Transverse colon (tissue), 4 donors: ENCODE data around the gene WNT5B.
A peak's percentile ranks its signal among the peaks of the same experiment; 100 is the strongest.

Experiments
- POLR2AphosphoS5 ChIP-seq, 3 donors: sonication (generic); formaldehyde crosslinking; IDR thresholded peaks; one replicate each; pipeline ENCODE4 v1.6.1; 2016; ENCODE audit warnings: antibody characterized with exemption in 3 of 3
- TF ChIP-seq, protein P1 (sequence below), 5 experiments: fragments of 200-600 bp in 3 of 5; fragments of 450-650 bp in 2 of 5; sonication (generic) in 3 of 5; IDR thresholded peaks; 1 replicate in 2 of 5; 2 replicates in 3 of 5; pipeline ENCODE4 v1.5.1; 2016 to 2017; ENCODE audit warnings: antibody characterized with exemption in 5 of 5, inconsistent platforms in 3 of 5, mild to moderate bottlenecking in 2 of 5, moderate library complexity in 1 of 5

- TF ChIP-seq, protein P1, sequence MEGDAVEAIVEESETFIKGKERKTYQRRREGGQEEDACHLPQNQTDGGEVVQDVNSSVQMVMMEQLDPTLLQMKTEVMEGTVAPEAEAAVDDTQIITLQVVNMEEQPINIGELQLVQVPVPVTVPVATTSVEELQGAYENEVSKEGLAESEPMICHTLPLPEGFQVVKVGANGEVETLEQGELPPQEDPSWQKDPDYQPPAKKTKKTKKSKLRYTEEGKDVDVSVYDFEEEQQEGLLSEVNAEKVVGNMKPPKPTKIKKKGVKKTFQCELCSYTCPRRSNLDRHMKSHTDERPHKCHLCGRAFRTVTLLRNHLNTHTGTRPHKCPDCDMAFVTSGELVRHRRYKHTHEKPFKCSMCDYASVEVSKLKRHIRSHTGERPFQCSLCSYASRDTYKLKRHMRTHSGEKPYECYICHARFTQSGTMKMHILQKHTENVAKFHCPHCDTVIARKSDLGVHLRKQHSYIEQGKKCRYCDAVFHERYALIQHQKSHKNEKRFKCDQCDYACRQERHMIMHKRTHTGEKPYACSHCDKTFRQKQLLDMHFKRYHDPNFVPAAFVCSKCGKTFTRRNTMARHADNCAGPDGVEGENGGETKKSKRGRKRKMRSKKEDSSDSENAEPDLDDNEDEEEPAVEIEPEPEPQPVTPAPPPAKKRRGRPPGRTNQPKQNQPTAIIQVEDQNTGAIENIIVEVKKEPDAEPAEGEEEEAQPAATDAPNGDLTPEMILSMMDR (IDR thresholded peaks at IDR 0.05), result no peak
- peak in 1 of 3 donors; percentile 4 for TF ChIP-seq POLR2AphosphoS5 (IDR thresholded peaks at IDR 0.05)
These were observed 62.3 kb downstream of the WNT5B start for GRCh38 chr12:1691123-1692007.
